PC-3 (cell line): ENCODE measurements around the gene STAG1. TPM values are rescaled to one million over a fixed set of nuclear protein-coding genes. Genes with fewer than 3 reads are reported as not detected.

Experiments
- ATAC-seq: fragments of 200-7000 bp; cut with Tn5 transposase; 2 replicates; pipeline ENCODE4 v1.9.1; 2020; ENCODE audit warnings: mild to moderate bottlenecking, moderate library complexity
- BruUV-seq: library from RNA; stranded (reverse); fragments of 400-500 nt; replicated peaks from 2 replicates; lab custom pipeline; 2021; lab: Mats Ljungman, UMichigan
- CTCF ChIA-PET: fragments of 300-600 bp; sonication (Branson Sonifier 250); formaldehyde crosslinking; loops from one replicate; lab custom pipeline; 2022; ENCODE audit warnings: antibody characterized with exemption; lab: Charles Lee
- POLR2A ChIA-PET: fragments of 300-600 bp; sonication (Branson Sonifier 250); formaldehyde crosslinking; loops from one replicate; lab custom pipeline; 2022; ENCODE audit warnings: antibody characterized with exemption; ENCODE audit not compliant: unreplicated experiment; lab: Charles Lee
- DNase-seq: peaks from one replicate; pipeline ENCODE4 v3.0.0-alpha.2; 2015
- H2AFZ ChIP-seq: fragments of 300-600 bp; sonication (generic); 2 replicates; pipeline ENCODE4 v1.6.0; 2016; ENCODE audit warnings: antibody characterized with exemption, low read length
- H3F3A ChIP-seq: fragments of 300-600 bp; sonication (generic); one replicate; pipeline ENCODE4 v1.6.0; 2017; ENCODE audit warnings: antibody characterized with exemption, low read length, control low read depth, mild to moderate bottlenecking; ENCODE audit not compliant: unreplicated experiment
- H3K27ac ChIP-seq: fragments of 300-600 bp; sonication (generic); 2 replicates; pipeline ENCODE4 v1.5.1; 2016; ENCODE audit warnings: mild to moderate bottlenecking, low read length
- H3K27me3 ChIP-seq: fragments of 300-600 bp; sonication (generic); 2 replicates; pipeline ENCODE4 v1.6.1; 2016; ENCODE audit warnings: low read length, mixed read lengths
- H3K36me3 ChIP-seq: fragments of 300-600 bp; sonication (generic); 2 replicates; pipeline ENCODE4 v1.6.1; 2016; ENCODE audit warnings: low read depth, mixed run types, low read length, mixed read lengths
- H3K4me1 ChIP-seq: fragments of 300-600 bp; sonication (generic); 2 replicates; pipeline ENCODE4 v1.5.1; 2016; ENCODE audit warnings: low read length; ENCODE audit not compliant: insufficient read depth
- H3K4me2 ChIP-seq: fragments of 300-600 bp; sonication (generic); 2 replicates; pipeline ENCODE4 v1.6.0; 2016; ENCODE audit warnings: low read length
- H3K4me3 ChIP-seq: fragments of 300-600 bp; sonication (generic); 2 replicates; pipeline ENCODE4 v1.5.1; 2016; ENCODE audit warnings: mild to moderate bottlenecking, low read length, mixed read lengths
- H3K79me2 ChIP-seq: fragments of 300-600 bp; sonication (generic); 2 replicates; pipeline ENCODE4 v1.6.1; 2017; ENCODE audit warnings: low read length, mixed read lengths
- H3K9ac ChIP-seq: fragments of 300-600 bp; sonication (generic); 2 replicates; pipeline ENCODE4 v1.6.0; 2016; ENCODE audit warnings: mild to moderate bottlenecking, low read length
- H3K9me2 ChIP-seq: fragments of 300-600 bp; sonication (generic); replicated peaks from 2 replicates; pipeline ENCODE4 v1.6.1; 2016; ENCODE audit warnings: mixed run types, low read length, mixed read lengths
- H3K9me3 ChIP-seq: fragments of 300-600 bp; sonication (generic); 2 replicates; pipeline ENCODE4 v1.6.1; 2016; ENCODE audit warnings: low read length, mixed read lengths
- H4K20me1 ChIP-seq: fragments of 300-600 bp; sonication (generic); 2 replicates; pipeline ENCODE4 v1.6.1; 2016; ENCODE audit warnings: low read length, mixed read lengths
- EZH2 ChIP-seq: fragments of 300-600 bp; sonication (generic); IDR thresholded peaks from one replicate; pipeline ENCODE4 v1.6.1; 2017; ENCODE audit warnings: antibody characterized with exemption, mild to moderate bottlenecking, low read length; ENCODE audit not compliant: unreplicated experiment
- EZH2phosphoT487 ChIP-seq: fragments of 300-600 bp; sonication (generic); IDR thresholded peaks from 2 replicates; pipeline ENCODE4 v1.6.1; 2018; ENCODE audit warnings: mild to moderate bottlenecking, antibody characterized with exemption, low read length, borderline replicate concordance
- intact Hi-C: fragments of 100-400 bp; cut with micrococcal nuclease; formaldehyde crosslinking; loops from 2 replicates; pipeline ENCODE4 v1.9.0; 2023
- total RNA-seq: library from RNA; depleted of rRNA; stranded (reverse); fragments of >200 nt; gene quantifications from 2 replicates; pipeline ENCODE4 v1.2.3, GENCODE V29; 2014
- TF ChIP-seq, protein P1 (sequence below): fragments of 300-600 bp; sonication (generic); conservative IDR thresholded peaks from 2 replicates; pipeline ENCODE4 v1.5.1; 2017; ENCODE audit warnings: antibody characterized with exemption, low read depth, mild to moderate bottlenecking, low read length

The STAG1 gene
- total RNA-seq, 1 experiment from 2014 or later = 14.6 TPM

DNA sequence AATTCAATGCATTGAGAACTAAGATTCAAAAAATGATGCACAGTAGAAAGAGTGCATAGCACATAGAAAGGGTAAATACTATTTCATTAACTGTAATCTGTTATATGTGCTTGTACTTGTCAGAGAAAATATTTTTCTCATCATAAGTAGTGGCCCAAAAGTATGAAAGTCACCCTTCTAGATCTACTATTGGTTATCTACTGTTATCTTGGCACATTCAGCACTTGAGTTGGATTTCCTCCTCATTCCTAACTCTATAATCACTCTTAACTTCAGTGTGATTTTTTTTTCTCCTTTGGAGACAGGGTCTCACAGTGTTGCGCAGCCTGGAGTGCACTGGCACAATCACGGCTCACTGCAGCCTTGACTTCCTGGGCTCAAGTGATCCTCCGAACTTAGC is 307.6 kb downstream of the STAG1 start:
- ATAC-seq = no peak
- intact Hi-C loops = no loop called here
- no TSS peak for BruUV-seq

DNA sequence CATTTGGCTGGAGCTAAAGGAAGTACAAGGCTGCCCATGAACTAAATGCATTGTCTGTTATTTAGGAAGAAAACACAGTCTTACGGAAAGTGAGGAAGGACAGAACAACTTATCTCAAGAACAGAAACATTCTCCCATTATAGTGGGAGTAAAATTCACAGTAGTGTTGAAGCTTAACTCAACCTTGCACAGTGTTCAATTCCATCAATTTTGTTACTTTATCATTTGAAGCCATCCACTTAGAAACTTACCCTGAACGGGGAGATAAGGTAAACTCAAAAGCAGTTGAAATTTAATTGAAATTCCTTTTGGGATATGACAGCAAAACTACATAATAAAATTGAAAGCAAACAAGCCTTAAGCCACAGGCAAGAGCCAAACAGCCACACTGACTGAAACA is 315.1 kb downstream of the STAG1 start:
- Histone ChIP-seq H4K20me1 (no peaks in the 10 kb centered on the region), H3F3A (no peaks in the 10 kb centered on the region), H3K36me3 (no peaks in the 10 kb centered on the region), H3K9me3 (no peaks in the 10 kb centered on the region), H3K4me1 (no peaks in the 10 kb centered on the region), H3K27ac (no peak overlapping the region), H3K4me3 (no peak overlapping the region), H3K9me2 (no peaks in the 10 kb centered on the region), H2AFZ (no peak overlapping the region), H3K9ac (no peak overlapping the region), H3K4me2 (no peak overlapping the region), H3K79me2 (no peaks in the 10 kb centered on the region), H3K27me3 (no peaks in the 10 kb centered on the region)
- intact Hi-C loops = no loop called here
- CTCF ChIA-PET = no interaction called here
- POLR2A ChIA-PET = no interaction called here
- TF ChIP-seq EZH2phosphoT487 (no peak), EZH2 (no peak)
- TF ChIP-seq, protein P1, sequence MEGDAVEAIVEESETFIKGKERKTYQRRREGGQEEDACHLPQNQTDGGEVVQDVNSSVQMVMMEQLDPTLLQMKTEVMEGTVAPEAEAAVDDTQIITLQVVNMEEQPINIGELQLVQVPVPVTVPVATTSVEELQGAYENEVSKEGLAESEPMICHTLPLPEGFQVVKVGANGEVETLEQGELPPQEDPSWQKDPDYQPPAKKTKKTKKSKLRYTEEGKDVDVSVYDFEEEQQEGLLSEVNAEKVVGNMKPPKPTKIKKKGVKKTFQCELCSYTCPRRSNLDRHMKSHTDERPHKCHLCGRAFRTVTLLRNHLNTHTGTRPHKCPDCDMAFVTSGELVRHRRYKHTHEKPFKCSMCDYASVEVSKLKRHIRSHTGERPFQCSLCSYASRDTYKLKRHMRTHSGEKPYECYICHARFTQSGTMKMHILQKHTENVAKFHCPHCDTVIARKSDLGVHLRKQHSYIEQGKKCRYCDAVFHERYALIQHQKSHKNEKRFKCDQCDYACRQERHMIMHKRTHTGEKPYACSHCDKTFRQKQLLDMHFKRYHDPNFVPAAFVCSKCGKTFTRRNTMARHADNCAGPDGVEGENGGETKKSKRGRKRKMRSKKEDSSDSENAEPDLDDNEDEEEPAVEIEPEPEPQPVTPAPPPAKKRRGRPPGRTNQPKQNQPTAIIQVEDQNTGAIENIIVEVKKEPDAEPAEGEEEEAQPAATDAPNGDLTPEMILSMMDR = no peak
- ATAC-seq (no peak), DNase-seq (no peak)
- no TSS peak for BruUV-seq

More for the DNA sequence above, 307.6 kb downstream of the STAG1 start:
- Histone ChIP-seq H3K27ac (no peak overlapping the region), H3K4me2 (no peak overlapping the region), H4K20me1 (no peaks in the 10 kb centered on the region), H2AFZ (no peak overlapping the region), H3K9me3 (no peaks in the 10 kb centered on the region), H3K4me3 (no peak overlapping the region), H3F3A (no peaks in the 10 kb centered on the region), H3K36me3 (no peaks in the 10 kb centered on the region), H3K9me2 (no peaks in the 10 kb centered on the region), H3K4me1 (no peaks in the 10 kb centered on the region), H3K9ac (no peak overlapping the region), H3K79me2 (no peaks in the 10 kb centered on the region), H3K27me3 (no peaks in the 10 kb centered on the region)
- no peak for DNase-seq
- ChIA-PET POLR2A (no interaction called here), CTCF (interaction anchor here (0.6 kb wide), 1 partner anchor 308 kb away, joined by 3 read pairs; the partner anchor contains the start of gene STAG1)
- TF ChIP-seq EZH2phosphoT487 (no peak), EZH2 (no peak)
- TF ChIP-seq, protein P1 = no peak

DNA sequence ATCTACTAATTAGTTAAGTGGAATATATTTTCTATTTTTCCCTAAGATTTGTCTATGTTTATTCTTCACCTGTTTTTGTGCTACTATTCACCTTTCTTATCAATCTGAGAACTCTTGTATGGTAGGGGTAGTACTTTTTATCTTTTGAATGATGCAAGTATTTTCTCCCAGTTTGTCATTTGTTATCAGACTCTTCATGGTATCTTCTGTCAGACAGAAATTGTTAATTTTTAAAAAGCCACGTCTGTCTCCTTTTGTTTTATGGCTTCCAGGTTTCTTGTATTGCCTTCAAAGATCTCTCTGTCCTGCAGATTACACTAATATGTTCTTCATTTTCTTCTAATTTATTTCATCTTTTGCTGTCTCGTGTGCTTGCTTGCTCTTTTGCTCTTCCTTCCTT is 317.7 kb downstream of the STAG1 start:
- intact Hi-C loops = no loop called here
- no peak for DNase-seq

More for the DNA sequence above, 317.7 kb downstream of the STAG1 start:
- CTCF ChIA-PET = no interaction called here
- no peak overlapping the region for H3K9ac ChIP-seq
- H3K4me1 ChIP-seq = no peaks in the 10 kb centered on the region
- no peak overlapping the region for H3K4me2 ChIP-seq
- no peaks in the 10 kb centered on the region for H3K9me2 ChIP-seq
- no TSS peak for BruUV-seq
- H3K79me2 ChIP-seq = no peaks in the 10 kb centered on the region
- no peaks in the 10 kb centered on the region for H3K36me3 ChIP-seq
- TF ChIP-seq EZH2 = no peak
- TF ChIP-seq, protein P1 = no peak
- TF ChIP-seq EZH2phosphoT487 = no peak
- H3K27ac ChIP-seq = no peak overlapping the region
- POLR2A ChIA-PET = no interaction called here
- H3K4me3 ChIP-seq = no peak overlapping the region
- H3K27me3 ChIP-seq = no peaks in the 10 kb centered on the region
- no peak overlapping the region for H2AFZ ChIP-seq
- H3F3A ChIP-seq = no peaks in the 10 kb centered on the region
- no peak for ATAC-seq
- H4K20me1 ChIP-seq = no peaks in the 10 kb centered on the region
- H3K9me3 ChIP-seq = no peaks in the 10 kb centered on the region
